HG03432 (cell line): ENCODE results near the gene SOX8.

ENCODE experiments used
- ATAC-seq: cut with Tn5 transposase; IDR thresholded peaks from one replicate; pipeline ENCODE4 v1.9.1; 2021; ENCODE audit warnings: mild to moderate bottlenecking, moderate library complexity; ENCODE audit not compliant: unreplicated experiment

SOX8 gene

DNA sequence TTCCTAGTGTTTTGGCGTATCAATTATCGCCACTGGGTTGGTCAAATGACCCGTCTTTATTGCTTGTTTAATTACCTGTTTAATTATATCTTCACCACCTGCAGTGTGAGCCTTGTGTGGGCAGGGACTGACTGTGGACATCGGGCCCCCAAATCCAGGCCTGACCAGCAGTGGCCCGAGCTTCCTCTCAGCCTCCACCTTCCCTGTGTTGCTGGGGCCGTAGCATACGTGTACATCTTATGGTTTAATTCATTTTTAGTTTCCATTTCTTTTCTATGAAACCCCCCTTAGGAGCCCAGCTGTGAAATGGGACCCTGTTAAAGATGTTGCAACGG, 9.6 kb upstream of the SOX8 start:
- no peak for ATAC-seq

DNA sequence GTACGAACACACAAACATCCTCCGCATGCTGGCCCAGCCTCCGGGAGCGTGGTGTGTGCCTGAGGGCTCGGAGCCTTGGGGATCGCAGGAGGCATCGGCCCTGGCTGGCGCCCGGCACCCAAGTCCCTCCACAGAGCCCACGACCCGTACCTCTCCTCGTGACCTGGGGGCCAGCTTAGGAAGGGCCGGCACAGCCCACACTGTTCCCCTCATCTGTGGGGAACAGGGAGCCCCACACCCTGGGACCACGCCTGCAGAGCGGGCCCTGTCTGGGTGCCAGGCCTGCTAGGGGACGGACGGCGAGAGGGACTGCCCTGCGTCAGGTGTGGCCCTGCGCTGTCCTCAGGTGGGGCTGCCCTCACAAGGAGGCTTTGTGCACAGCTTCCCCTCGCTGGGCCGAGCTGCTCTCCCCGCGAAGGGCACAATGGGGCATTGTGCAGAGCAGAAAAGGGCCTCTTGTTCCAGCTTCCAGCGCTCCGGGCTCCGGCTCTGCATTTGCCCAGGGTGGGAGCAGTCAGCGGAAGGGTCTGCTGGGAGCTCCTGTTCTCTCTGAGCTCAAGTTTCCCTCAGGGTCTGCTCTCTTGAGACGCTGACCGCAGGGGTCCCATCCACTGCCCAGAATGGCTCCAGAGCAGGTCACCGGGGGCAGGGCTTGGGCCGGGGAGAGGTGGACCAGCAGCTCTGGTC, 9.1 kb upstream of the SOX8 start:
- no peak for ATAC-seq

DNA sequence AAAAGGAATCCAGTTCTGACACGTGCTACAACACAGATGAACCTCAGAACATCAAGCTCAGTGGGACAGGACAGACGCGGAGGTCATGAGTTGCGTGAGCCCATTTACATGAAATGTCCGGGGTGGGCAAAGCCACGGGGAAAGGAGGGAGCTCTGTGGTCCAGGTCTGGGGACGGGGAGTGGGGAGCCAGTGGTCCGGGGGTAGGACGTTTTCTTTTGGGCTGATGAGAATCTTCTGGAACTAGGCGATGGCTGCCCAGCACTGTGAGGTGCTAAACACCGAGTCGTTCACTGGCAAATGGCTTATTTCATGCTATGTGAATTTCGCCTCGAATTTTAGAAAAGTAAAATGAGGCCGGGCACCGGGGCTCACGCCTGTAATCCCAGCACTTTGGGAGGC, 8.2 kb upstream of the SOX8 start:
- ATAC-seq = no peak

DNA sequence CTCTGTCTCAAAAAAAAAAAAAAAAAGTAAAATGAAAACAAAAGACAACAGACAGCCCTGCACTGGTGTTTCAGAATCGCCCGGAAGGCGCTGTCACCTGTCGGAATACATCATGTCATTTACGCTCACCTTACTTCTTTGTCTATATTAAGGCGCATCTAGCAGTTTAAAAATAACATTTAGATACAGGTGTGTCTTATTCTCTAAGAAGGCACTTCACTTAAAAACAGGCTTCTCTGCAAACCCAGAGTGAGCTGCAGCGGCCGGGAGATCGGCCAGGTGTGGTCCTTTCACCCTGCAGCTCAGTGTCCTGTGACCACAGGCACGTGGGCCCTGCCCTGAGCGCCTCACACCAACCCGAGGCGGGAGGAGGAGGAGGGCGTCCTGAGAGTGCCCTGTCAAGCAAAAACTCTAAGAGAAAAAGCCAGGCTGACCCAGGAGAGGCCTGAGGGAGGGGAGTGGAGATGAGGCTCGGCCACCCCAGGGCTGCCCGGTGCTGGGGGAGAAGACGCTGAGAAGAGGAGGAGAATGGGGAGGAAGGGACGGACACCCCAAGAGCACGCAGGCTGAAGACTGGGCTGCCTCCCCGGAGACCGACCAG, 7.5 kb upstream of the SOX8 start:
- no peak for ATAC-seq

DNA sequence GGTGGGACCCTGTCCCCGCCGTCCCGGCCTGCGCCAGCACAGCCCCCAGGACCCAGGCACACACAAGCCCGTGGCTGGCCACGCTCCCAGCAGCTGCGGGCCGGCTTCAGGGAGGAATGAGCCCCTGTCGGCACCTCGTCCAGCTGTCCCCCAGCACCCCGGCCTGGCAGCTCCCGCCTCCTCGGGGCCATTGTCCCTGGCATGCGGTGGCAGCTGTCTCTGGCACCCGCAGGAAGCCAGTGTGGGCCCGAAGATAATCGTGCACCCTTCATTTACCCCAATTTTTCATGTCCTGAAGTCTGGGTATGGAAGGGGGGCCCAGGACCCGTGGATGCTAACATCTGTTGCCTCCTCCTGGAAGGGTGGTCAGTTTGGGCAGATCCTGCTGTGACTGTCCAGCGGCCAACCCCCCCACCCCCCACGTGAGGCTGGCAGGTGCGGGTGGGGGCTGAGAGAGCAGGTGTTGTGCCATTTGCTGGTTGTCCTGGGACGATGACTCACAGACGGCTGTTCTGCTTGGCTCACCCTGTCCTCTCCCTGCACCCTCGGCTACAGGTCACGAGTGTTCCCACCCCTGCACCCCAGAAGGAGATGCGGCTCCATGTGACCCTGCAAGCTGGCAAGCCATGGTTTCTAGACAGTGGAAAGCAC, 6.8 kb upstream of the SOX8 start:
- no peak for ATAC-seq

DNA sequence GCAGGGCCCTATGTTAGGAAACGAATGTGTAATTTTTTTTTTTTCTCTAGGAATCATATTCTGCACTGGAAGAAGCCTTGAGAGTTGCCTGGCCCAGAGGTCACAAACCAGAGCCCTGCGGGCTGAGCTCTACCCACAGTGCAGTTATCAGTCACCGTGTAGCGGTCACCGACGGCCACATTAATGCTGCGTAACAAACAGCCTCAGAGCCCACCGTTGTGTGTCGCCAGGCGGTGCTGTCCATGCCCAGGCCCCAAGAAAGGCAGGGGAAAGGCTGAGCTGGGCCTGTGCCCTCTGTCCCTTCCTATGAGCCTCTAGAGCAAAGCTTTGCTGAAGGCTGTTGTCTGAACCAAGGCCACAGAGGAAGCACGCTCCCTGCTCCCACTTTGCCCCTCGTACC, 6.3 kb upstream of the SOX8 start:
- no peak for ATAC-seq

DNA sequence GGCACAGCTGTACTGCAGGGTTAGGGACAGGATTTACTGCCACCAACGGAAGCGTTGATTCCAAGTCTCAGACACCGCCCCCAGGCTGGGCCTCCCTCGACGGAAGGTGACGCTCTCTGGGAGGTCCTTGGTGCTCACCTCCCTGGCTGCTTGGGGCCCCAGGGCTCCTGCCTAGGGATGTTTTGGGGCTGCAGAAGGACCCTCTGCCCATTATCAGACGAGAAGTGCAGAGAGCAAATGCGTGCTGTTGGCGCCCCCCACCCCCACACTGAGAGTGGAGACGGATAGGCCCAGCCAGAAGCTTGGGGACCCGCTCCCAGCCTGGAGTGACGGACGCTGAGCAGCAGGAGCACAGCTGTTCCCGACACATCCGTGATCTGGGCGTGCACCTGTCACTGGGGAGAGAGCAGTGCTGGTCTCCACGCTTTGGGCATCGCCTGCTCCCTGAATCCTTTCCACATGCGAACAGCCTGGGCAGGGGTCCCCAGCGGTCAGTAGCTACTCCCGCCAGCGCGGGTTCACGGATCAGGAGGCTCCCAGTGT, 5.1 kb upstream of the SOX8 start:
- ATAC-seq = no peak

DNA sequence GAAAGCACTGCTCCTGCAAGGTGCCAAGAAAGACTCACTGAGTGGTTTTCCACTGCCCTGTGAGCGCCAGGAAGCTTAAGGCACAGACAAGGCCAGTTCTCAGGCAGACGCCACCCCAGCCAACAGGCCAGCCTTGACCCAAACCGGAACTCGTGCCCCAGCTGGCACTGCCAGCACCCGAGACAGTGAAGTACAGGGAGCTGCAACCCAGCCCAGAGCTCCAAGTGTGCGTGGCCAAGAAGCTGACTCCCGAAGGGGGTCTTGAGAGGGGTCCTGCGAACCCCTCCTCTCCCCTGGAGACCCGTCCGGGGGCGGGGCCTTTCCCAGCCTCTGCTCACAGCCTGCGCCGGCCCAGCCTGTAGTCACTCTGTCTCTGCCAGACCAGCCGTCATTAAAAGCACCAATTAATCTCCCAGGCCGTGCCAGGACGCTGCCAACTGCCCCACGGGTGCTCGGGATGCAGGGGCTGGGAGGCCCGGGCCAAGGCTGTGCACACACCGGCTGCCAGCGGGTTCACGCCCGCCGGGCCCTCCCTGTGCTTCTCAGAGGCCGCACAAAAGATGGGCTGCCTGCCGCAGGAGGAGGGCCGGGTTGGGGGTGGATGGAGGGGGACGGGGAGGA, 4.4 kb upstream of the SOX8 start:
- no peak for ATAC-seq

DNA sequence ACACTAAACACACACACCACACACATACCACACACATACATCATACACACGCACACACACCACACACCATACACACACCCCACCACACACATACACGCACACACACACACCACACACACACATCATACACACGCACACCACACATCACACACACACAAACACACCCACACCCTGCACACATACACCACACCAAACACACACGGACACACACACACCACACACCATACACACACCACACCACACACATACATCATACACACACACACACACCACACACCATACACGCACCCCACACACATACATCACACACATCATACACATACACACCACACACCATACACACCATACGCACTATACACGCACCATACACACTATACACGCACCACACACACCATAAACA, 3.7 kb upstream of the SOX8 start:
- ATAC-seq = no peak

DNA sequence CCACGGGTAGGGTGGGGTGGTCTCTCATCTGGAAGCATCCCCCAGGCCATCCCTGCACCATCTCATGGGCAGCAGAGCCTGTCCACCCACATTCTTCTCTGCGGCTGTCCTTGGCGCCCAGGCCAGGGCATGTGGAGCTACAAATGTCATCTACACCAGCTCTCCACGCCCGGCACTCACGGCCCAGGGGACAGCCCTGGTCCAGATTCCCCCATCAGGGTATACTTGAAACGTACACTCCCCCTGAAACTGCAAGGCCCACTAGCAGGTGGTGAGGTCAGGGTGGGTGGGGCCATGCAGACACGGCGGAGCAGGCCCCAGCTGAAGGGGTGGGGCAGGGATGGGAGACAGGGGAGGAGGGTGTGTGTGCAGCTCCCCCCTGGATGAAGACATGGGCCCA, 3.2 kb upstream of the SOX8 start:
- no peak for ATAC-seq

DNA sequence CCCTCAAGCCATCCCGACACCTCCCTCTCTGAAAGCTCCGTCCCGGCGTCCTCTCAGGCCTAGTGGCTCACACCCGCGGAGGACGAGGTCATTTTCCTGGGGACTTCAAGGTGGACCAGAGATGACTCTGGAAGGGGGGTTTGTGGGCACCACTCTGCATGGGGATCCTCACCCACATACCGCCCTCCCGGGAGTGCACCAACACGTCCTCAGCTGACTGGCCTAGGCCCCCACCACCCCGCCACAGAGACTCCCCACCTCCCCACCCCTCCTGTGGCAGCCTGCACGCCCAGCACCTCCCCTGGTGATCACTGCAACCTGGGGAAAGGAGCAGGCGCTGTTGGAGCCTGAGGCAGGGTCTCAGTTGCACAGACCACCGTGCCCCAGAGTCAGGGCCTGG, 2.4 kb upstream of the SOX8 start:
- ATAC-seq = no peak

DNA sequence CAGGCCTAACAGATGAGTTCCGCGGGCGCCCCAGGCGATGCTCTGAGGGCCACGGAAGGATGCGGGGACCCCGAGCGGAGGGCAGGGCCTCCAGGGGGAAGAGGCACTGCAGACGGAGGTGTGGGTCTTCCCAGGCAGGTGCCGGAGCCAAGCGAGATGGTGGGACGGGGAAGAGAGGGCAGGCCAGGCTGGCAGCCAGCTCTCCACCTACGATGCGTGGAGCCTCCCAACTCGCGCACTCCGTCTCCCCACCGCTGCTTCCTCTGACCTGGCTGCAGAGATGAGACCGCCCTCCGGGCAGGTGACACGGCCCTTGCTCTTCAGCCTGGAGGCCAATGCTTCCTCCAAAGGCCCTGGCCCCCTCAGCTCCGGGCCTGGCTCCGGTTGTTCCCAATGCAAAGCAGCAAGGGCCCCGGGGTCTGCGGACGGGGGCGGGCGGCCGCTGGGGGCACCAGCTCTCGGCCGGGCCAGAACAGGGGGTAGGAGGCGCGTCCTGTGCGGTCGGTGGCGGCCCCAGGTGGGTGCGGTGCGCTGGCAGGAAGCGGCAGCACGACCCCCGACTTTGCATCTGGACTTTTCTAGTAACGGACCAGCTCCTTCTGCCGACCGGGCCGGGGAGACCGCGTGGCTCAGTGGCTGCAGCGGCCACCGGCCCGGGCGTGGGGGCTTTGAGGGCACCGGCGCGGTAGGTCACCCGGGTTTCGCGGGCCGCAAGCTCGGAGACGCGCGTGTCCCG, 1.5 kb upstream of the SOX8 start:
- ATAC-seq = no peak

DNA sequence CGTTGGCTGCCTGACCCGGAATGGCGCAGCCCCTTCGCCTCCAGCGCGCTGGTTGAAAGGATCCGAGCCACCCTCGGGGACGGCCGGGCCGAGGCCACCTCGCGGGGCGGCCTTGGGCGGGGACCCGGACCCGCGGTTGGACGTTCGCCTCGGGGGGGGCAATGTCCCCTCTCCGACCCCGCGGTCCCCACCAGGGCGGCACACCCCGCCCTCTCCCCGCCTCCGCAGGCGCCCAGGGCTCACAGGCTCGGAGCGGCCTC, 1.0 kb upstream of the SOX8 start:
- ATAC-seq = no peak

DNA sequence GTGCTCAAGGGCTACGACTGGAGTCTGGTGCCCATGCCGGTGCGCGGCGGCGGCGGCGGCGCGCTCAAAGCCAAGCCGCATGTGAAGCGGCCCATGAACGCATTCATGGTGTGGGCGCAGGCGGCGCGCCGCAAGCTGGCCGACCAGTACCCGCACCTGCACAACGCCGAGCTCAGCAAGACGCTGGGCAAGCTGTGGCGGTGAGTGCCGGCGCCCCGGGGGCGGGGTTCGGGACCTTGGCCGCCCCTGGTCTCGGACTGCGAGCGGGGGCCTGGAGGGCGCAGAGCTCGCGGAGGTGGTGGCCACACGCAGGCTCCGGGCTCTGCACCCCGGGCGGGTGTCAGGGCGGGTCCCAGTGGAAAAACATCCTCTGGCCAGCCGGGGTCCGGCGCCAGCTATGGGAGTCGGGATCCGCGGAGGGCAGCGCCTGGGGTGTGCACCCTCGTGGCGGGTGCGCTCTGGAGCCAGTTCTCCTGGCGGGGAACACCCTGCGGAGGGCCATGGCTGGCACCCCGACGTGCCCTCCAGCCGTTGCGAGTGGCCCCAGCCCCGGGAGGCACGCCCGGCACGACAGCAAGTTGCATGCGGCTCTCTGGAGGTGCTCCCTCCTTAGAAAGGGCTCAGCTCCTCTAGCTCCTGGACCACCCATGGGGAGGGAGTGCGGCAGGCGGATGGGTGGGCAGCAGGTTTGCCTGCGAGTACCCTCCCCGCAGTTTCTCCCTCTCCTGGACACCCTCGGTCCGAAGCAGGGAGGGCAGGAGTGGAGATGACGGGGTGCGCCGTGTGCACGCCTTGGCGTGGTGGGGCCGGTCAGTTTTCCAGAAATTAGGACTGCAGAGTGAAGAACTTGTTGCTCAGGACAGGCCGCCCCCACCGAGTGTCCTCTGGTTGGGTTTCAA, 824 bp downstream of the SOX8 start:
- no peak for ATAC-seq

DNA sequence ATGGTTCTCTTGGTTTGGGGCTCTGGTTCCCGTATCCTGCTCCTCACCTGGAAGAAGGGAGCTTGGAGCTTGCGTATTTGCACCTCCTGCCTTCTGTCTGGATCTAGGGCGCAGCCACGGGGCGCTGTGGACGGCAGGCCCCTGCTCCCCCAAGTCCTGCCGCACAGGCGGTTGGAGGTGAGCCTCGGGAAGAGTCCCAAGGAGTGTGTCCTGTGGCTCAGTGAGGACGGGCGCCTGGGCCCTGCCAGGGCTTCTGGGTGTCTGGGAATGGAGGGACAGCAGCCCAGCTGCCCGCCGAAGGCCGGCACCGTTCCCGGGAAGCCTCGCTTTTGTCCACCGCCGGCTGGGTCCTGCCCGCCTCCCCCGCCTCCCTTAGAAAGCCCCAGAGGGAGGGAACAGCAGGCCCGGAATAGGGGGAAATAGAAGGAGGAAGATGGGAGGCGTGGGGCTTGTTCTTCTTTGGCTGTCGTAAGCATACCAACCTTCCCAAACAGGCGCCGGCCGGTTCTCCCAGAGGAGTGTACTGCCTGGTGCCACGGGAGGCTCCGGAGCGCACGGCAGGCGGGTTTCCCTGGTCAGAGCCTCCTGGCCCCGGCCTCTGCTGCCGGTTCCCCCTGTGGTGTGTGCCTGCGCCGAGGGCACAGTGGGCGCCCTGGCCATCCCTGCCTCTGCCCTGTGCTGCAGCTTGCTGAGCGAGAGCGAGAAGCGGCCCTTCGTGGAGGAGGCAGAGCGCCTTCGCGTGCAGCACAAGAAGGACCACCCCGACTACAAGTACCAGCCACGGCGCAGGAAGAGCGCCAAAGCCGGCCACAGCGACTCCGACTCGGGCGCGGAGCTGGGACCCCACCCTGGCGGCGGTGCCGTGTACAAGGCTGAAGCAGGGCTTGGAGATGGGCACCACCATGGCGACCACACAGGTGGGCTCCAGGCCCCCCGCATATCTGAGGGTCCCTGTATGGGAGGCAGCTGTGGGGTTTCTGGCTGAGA, 1.8 kb downstream of the SOX8 start:
- no peak for ATAC-seq

DNA sequence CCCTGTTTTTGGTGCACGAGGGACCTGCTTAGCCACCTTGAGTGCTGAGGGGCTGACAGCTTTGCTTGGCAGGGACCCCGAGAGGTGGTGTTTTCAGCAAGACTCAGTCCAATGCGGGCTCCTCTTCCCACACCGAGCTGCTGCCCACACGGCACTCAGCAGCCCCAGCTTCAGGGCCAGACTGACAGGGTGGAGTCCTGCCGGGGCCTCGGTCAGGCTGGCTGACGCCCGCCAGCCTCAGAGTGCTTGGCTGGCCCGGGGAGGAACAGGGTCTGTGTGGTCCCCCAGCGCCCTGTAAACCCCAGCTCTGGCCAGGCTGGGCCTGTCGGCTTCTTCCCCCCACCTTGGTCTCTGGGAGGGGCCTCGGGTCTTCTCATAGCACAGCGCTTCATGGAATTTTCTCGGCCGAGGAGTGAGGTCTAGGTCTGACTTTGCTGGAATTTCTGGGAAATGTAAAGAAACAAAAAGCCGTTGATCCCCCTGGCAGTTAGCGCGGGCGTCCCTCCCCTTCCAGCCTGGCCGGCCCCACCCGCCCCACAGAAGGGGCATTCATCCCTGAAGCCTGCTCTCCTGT, 2.6 kb downstream of the SOX8 start:
- no peak for ATAC-seq

DNA sequence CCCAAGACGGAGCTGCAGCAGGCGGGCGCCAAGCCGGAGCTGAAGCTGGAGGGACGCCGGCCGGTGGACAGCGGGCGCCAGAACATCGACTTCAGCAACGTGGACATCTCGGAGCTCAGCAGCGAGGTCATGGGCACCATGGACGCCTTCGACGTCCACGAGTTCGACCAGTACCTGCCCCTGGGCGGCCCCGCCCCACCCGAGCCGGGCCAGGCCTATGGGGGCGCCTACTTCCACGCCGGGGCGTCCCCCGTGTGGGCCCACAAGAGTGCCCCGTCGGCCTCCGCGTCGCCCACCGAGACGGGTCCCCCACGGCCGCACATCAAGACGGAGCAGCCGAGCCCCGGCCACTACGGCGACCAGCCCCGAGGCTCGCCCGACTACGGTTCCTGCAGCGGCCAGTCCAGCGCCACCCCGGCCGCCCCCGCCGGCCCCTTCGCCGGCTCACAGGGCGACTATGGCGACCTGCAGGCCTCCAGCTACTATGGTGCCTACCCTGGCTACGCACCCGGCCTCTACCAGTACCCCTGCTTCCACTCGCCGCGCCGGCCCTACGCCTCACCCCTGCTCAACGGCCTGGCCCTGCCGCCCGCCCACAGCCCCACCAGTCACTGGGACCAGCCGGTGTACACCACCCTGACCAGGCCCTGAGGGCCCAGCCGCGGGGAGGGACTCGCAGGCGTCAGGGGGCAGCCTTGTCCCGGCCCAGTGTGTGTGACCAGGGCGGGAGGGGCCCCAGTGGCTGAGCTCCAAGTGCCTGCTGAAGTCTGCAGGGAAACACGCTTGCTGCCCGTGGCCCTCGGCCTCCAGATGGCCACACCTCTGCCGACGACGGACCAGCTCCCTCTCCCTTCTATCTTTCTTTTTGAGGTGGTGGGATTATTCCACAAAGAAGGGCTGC, 3.4 kb downstream of the SOX8 start:
- no peak for ATAC-seq
